HG02678 (cell line): ENCODE measurements around the gene SIX2.

Source experiments
- ATAC-seq: cut with Tn5 transposase; IDR thresholded peaks from one replicate; pipeline ENCODE4 v1.9.1; 2021; ENCODE audit warnings: mild to moderate bottlenecking, moderate library complexity; ENCODE audit not compliant: unreplicated experiment

SIX2 gene

GRCh38 chr2:45024097-45024496 is 14.8 kb upstream of the SIX2 start:
- ATAC-seq = no peak

- ATAC-seq = no peak
Observed at GRCh38 chr2:45020439-45020838, 11.2 kb upstream of the SIX2 start.

- no peak for ATAC-seq
Observed at GRCh38 chr2:45018023-45018422, 8.8 kb upstream of the SIX2 start.

DNA sequence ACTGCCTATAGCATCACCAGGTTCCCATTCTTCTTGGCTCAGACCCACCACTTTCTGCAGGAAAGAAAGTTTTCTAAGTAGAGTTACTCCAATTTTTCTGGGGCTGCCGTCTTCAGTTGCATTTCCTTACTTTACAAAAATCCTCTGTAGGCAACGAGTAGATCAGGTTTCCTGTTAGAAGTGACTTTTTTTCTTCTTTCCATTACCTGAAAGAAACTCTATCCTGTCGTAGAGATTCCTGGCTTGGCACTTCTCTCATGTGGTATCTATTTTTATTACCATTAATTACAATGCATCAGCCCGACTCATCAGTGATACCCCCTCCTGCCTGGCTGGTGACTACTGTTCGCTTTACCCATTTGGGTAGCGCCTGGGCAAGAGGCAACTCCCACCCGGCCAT is 5.6 kb upstream of the SIX2 start:
- no peak for ATAC-seq

GRCh38 chr2:45014016-45014702 is 4.9 kb upstream of the SIX2 start:
- ATAC-seq = no peak

DNA sequence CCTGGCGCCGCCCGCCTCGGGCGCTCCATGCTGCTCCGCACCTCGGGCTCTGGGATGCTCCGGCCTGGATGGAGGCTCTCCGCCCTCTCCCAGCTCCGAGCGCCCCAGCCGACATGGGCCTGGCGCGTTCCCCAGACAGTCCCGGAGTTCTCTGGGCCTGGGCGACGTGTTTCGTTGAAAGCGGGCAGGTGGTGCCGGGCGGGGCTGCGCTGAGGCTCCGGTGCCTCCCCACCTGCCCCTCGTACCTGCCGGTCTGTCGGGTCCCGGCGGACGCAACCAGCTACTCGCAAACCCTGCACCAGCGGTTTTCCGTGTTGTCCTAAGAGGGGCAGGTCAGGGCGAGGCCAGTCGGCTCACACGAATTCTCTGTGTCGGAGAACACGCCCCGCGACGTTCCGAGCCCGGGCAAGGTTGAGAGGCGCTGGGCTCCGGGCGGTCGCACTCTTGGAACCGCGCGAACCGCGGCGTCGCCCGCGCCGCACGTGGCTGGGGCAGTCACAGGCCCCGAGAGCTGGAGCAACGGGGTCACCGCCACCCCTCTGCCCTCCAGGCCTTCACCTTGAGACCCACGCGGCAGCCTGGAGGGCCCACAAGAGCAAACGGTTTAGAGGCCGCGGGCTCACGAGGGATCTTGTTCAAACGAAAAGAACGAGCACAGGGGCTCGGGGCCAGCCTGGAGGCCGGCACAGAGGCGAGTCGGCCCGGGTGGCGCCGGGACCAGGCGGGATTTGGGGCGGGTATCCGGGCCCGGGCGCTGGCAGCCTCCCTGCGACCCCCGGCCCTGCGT is 4.2 kb upstream of the SIX2 start:
- ATAC-seq = no peak

GRCh38 chr2:45012733-45013132 is 3.5 kb upstream of the SIX2 start:
- no peak for ATAC-seq

GRCh38 chr2:45011621-45012602 is 2.7 kb upstream of the SIX2 start:
- ATAC-seq = no peak

GRCh38 chr2:45011121-45011520 is 1.9 kb upstream of the SIX2 start:
- no peak for ATAC-seq

- ATAC-seq = no peak
Observed at GRCh38 chr2:45010702-45011012, 1.4 kb upstream of the SIX2 start.

DNA sequence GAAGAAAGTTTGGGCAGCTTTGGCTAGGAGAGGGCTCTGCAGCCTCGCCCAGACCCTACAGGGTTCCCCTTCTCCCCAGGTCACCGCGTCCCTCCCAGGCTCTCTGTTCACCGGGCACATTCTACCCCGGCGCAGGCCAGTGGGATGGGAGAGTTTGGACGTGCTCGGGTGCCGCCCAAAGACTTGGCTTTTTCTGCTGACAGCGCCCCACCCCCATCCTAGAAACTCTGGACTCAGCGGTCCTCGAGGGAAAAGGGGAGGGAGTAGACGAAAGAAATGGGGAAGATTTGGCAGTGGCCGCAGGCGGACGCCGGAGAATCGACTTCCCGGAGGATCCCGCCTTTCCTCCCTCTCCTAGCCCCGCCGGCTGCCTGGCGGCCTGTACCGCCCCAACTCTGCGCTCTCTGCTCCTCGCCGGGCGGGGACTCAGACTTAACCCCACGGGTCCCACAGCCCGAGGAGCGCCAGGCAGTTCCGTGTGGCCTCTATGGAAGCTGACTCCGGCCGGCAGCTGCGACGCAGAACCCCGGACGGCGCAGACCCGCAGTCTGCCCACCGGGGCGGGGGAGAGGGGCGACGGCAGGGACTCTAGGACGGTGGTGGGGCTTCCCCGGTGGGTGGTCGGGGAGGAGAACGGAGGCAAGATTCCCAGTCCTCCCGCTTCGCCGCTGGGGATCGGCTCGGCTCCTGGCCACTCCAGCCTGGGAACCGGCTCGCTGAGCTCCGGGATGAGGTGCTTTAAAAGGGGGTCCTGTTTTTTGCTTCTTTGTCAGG is 863 bp upstream of the SIX2 start:
- no peak for ATAC-seq

DNA sequence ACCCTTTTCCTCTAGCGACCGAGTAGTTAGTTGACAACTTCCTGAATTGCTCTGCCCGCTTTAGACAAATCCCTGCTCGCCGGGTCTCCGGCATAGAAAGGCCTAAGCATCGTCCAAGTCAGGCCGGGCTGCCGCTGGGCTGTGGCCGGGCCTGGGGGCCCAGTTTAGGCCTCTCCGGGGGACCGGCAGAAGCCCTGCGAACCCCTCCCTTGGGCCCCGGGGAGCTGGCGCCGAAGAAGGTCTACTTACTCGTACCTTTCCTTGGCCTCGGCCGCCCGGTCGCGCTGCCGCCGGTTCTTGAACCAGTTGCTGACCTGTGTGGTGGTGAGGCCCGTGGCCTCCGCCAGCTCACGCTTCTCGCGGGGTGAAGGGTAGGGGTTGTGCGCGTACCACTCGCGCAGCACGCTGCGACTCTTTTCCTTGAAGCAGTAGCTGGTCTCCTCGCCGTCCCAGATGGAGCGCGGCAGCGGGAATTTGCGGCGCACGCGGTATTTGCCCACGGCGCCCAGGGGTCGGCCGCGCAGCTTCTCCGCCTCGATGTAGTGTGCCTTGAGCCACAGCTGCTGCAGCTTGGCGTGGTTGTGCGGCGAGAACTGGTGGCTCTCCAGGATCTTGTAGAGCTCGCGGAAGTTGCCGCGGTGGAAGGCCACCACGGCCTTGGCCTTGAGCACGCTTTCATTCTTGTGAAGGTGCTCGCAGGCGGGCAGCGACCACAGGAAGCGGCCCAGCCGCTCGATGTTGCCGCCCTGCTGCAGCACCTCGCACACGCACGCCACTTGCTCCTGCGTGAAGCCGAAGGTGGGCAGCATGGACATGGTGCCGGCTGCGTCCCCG is 739 bp downstream of the SIX2 start:
- ATAC-seq = no peak

DNA sequence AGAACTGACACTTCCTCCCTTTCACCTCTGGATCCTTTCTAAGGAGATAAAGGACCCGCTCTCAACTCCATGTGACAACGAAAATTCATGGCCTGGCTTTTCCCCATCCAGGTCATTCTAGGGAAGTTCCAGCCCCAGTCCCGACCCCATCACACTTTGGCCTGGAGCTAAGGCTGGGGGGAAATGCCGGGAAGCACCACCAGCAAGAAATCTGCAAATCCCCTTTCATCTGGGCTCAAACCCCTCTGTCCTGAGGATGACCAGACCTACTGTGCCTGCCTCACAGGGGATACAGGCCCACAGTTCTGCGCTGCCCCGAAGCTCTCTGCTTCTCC is 1.3 kb downstream of the SIX2 start:
- ATAC-seq = no peak

GRCh38 chr2:45006942-45007287 is 2.3 kb downstream of the SIX2 start:
- ATAC-seq = no peak

DNA sequence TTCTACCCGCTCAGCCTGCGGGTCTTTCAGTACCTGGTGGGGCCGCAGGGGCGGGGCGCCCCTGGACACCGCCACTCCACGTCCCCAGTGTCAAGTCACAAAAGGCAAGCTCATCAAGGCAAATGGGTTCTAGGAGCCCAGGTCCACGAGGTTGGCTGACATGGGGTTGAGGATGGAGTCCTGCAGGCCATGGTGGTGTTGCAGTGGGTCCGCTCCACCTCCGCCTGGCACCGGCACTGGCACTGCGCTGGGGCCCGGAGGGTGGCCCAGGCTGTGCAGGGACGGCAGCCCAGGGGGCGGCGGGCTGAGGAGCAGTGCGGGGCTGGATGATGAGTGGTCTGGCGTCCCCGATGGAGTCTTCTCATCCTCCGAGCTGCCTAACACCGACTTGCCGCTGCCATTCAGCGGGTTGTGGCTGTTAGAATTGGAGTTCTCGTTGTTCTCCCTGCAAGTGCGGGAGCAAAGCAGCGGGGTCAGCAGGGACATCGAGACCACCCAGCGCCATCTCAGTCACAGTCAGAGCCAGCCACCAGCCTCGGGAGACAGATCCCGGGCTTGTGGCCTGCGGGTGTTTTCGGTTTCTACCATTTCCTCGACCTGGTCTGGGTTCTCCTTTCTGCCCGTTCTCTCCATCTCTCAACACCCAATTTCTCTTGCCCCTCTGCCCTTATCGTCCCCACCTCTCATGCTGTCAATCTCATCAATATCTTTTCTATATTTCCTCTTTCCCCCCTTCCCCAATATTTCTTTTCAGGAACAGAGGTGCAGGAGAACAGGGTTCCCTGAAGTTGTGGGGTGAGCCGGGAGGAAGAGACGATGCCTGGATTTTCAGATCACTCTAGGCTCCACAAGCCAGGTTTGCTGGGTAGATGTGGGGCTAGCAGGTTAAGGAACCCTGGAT is 3.0 kb downstream of the SIX2 start:
- no peak for ATAC-seq

DNA sequence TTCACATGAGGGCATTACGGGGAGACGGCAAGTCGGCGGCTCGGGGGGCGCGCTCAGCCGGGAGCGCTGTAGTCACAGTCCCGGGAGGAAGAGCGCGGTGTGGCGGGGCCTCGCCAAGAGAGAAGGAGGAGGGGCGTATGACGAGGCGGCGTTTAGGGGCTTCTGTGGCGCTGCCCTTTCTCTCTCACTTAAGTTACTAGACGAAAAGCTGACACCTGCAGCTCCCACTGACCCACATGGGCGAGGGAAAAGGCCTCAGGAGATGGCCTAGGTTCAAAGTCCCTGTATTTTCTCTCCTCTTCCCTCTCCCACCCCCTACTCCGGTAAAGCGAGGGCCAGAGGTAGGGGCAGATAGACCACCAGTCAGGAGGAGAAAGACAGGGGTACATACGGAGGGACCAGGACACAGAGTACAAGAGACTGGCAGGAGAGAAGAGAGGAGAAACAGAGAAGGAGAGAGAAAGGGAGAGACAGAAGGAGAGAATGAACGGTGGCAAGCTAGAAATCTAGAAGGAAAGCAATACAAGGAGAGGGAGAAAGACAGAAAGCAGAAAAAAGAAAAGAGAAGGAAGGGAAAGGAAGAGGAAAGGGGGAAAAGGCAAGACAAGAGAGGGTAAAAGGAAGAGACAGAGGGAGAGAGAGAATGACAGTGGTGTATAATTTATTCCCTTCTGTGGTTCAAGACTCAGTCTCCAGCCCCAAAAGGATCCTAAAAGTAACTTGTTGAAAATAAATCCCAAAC is 3.8 kb downstream of the SIX2 start:
- no peak for ATAC-seq

DNA sequence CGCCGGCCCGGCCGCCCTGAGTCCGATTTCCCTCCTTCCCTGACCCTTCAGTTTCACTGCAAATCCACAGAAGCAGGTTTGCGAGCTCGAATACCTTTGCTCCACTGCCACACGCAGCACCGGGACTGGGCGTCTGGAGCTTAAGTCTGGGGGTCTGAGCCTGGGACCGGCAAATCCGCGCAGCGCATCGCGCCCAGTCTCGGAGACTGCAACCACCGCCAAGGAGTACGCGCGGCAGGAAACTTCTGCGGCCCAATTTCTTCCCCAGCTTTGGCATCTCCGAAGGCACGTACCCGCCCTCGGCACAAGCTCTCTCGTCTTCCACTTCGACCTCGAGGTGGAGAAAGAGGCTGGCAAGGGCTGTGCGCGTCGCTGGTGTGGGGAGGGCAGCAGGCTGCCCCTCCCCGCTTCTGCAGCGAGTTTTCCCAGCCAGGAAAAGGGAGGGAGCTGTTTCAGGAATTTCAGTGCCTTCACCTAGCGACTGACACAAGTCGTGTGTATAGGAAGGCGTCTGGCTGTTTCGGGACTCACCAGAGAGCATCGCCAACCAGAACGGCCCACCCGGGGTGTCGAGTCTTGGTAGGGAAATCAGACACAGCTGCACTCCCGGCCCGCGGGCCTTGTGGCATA is 4.6 kb downstream of the SIX2 start:
- no peak for ATAC-seq
